GM18907 (cell line): Measurements from ENCODE around the gene MYORG.

Experiments used
- ATAC-seq: cut with Tn5 transposase; IDR thresholded peaks from one replicate; pipeline ENCODE4 v1.9.1; 2021; ENCODE audit warnings: mild to moderate bottlenecking, moderate library complexity; ENCODE audit not compliant: unreplicated experiment

The MYORG gene

GRCh38 chr9:34335376-34335775 is 41.3 kb downstream of the MYORG start:
- no peak for ATAC-seq

- no peak for ATAC-seq
Measured at GRCh38 chr9:34334916-34335315, 41.8 kb downstream of the MYORG start.

GRCh38 chr9:34334337-34334824 is 42.3 kb downstream of the MYORG start:
- ATAC-seq: no peak

- no peak for ATAC-seq
Measured at GRCh38 chr9:34333836-34334235, 42.9 kb downstream of the MYORG start.

- ATAC-seq: no peak
Measured at GRCh38 chr9:34332076-34332964, 44.4 kb downstream of the MYORG start.

- no peak for ATAC-seq
Measured at GRCh38 chr9:34331196-34331595, 45.5 kb downstream of the MYORG start.

GRCh38 chr9:34328987-34329832 is 47.5 kb downstream of the MYORG start, which contains the start of the genes KIF24 and NUDT2:
TSS of gene KIF24 (minus strand) at chr9:34329268. CDS start at chr9:34311346, 17,922 bp downstream.
TSS of gene NUDT2 (plus strand) at chr9:34329569. CDS start at chr9:34339040, 9,471 bp downstream.
- peak; percentile 95 for ATAC-seq

- ATAC-seq: peak; percentile 0
Measured at GRCh38 chr9:34328500-34328986, 48.2 kb downstream of the MYORG start.

- ATAC-seq: no peak
Measured at GRCh38 chr9:34326690-34327089, 50.0 kb downstream of the MYORG start.

GRCh38 chr9:34322899-34323591 is 53.7 kb downstream of the MYORG start:
- no peak for ATAC-seq

- ATAC-seq: no peak
Measured at GRCh38 chr9:34321451-34321850, 55.2 kb downstream of the MYORG start.

GRCh38 chr9:34318163-34318790 is 58.4 kb downstream of the MYORG start:
- ATAC-seq: no peak

GRCh38 chr9:34317436-34317835 is 59.3 kb downstream of the MYORG start:
- ATAC-seq: no peak
